ENCODE results near the gene SPEM3. TPM values are rescaled to one million over a fixed set of nuclear protein-coding genes. Genes with fewer than 3 reads are reported as not detected.

SPEM3 gene
- total and polyA plus RNA-seq, 2 donors (not counting 3 experiments of a cell fraction or from before 2014, with no cell fraction given), result not detected

GRCh38 chr17:7441266-7441665 is 12.6 kb downstream of the SPEM3 start:
- ChIA-PET CTCF (interaction anchor here (0.6 to 3.0 kb wide), 9 partner anchors 8 to 119 kb away, joined by 3 to 17 read pairs (median 3); no protein-coding TSS in a partner anchor), POLR2A (interaction anchor here (0.6 to 1.6 kb wide), 3 partner anchors 43 to 133 kb away, joined by 4 to 6 read pairs (median 5); partner anchors contain the start of gene POLR2A)
- dilution Hi-C loops (cut with MboI; ENCODE audit: extremely low pct_ligation_motif_present, low sequenced_read_pairs), result no loop called here
- H3K36me3 ChIP-seq (ENCODE audit: control insufficient read depth in 2 of 2, extremely low read depth in 1 of 2, insufficient read depth in 2 of 2, low read length in 2 of 2), result no peaks in the 10 kb centered on the region
- no peaks in the 10 kb centered on the region for H3K9me3 ChIP-seq (replicated peaks; ENCODE audit: control insufficient read depth, insufficient read depth, low read length)
- no peak overlapping the region for H3K9ac ChIP-seq (replicated peaks; ENCODE audit: extremely low read depth, insufficient read depth, low read length)
- no peak overlapping the region for H2AFZ ChIP-seq (ENCODE audit: low read depth, low read length)
- H3K4me1 ChIP-seq (ENCODE audit: control insufficient read depth, extremely low read depth, insufficient read depth, low read length), result peaks cover 23% of the 10 kb centered on the region
- no peak overlapping the region for H3K4me3 ChIP-seq (replicated peaks in 1 of 3; ENCODE audit: insufficient read depth in 1 of 3, low read depth in 1 of 3, low read length in 3 of 3)
- FAIRE-seq (no peak), DNase-seq (ENCODE audit: low read depth, low spot score) (no peak)
- intact Hi-C loops (cut with micrococcal nuclease), result no loop called here
- H3K79me2 ChIP-seq (ENCODE audit: control insufficient read depth, insufficient read depth, low read length), result no peaks in the 10 kb centered on the region
- TF ChIP-seq MAX (IDR thresholded peaks at IDR 0.05; ENCODE audit: insufficient read depth, insufficient read length), result no peak
- TF ChIP-seq EZH2 (IDR thresholded peaks at IDR 0.05; ENCODE audit: borderline replicate concordance, low read depth, low read length, severe bottlenecking), result no peak
- TF ChIP-seq MYC (IDR thresholded peaks at IDR 0.05; ENCODE audit: low read depth, low read length), result no peak
- TF ChIP-seq FOS (IDR thresholded peaks at IDR 0.05; ENCODE audit: borderline replicate concordance, insufficient read depth, low read length), result no peak
- no peak for TF ChIP-seq POLR2A (IDR thresholded peaks at IDR 0.05; ENCODE audit: low read depth, low read length)
- no peak for TF ChIP-seq JUN (IDR thresholded peaks at IDR 0.05; ENCODE audit: borderline replicate concordance, insufficient read depth, insufficient read length, low read depth)
- TF ChIP-seq POLR2AphosphoS5 (IDR thresholded peaks at IDR 0.05; ENCODE audit: insufficient read depth, low read depth, low read length), result no peak
- no peak for TF ChIP-seq GATA2 (IDR thresholded peaks at IDR 0.05; ENCODE audit: insufficient read depth, insufficient read length, low read depth, low read length)
- H3K27ac ChIP-seq (ENCODE audit: insufficient read depth, low read depth, low read length), result no peak overlapping the region
- no peak overlapping the region for H3K4me2 ChIP-seq (ENCODE audit: insufficient read depth, low read length)
- no TSS peak for BruUV-seq (replicated peaks)
- no peaks in the 10 kb centered on the region for H3K9me1 ChIP-seq (replicated peaks; ENCODE audit: control insufficient read depth, extremely low read depth, insufficient read depth, low read length)
- no peaks in the 10 kb centered on the region for H4K20me1 ChIP-seq (replicated peaks; ENCODE audit: control insufficient read depth, extremely low read depth, insufficient read depth, low read length)
- H3K27me3 ChIP-seq (ENCODE audit: control insufficient read depth in 2 of 2, insufficient read depth in 2 of 2, low read length in 2 of 2), result peaks cover 23 to 34% of the 10 kb centered on the region in 2 experiments

GRCh38 chr17:7442142-7442541 is 13.5 kb downstream of the SPEM3 start:
- Histone ChIP-seq H3K79me2 (ENCODE audit: control insufficient read depth, insufficient read depth, low read length) (no peaks in the 10 kb centered on the region), H3K4me3 (replicated peaks in 1 of 3; ENCODE audit: insufficient read depth in 1 of 3, low read depth in 1 of 3, low read length in 3 of 3) (no peak overlapping the region), H3K27me3 (ENCODE audit: control insufficient read depth in 2 of 2, insufficient read depth in 2 of 2, low read length in 2 of 2) (peaks cover 31 to 42% of the 10 kb centered on the region in 2 experiments), H3K9me3 (replicated peaks; ENCODE audit: control insufficient read depth, insufficient read depth, low read length) (no peaks in the 10 kb centered on the region), H4K20me1 (replicated peaks; ENCODE audit: control insufficient read depth, extremely low read depth, insufficient read depth, low read length) (no peaks in the 10 kb centered on the region), H3K36me3 (ENCODE audit: control insufficient read depth in 2 of 2, extremely low read depth in 1 of 2, insufficient read depth in 2 of 2, low read length in 2 of 2) (no peaks in the 10 kb centered on the region), H3K4me2 (ENCODE audit: insufficient read depth, low read length) (no peak overlapping the region), H2AFZ (ENCODE audit: low read depth, low read length) (no peak overlapping the region), H3K9ac (replicated peaks; ENCODE audit: extremely low read depth, insufficient read depth, low read length) (no peak overlapping the region), H3K4me1 (ENCODE audit: control insufficient read depth, extremely low read depth, insufficient read depth, low read length) (peaks cover 20% of the 10 kb centered on the region), H3K27ac (ENCODE audit: insufficient read depth, low read depth, low read length) (no peak overlapping the region), H3K9me1 (replicated peaks; ENCODE audit: control insufficient read depth, extremely low read depth, insufficient read depth, low read length) (no peaks in the 10 kb centered on the region)
- ChIA-PET POLR2A (no interaction called here), CTCF (interaction anchor here (1.2 to 3.0 kb wide), 3 partner anchors 38 to 119 kb away, joined by 3 to 17 read pairs (median 7); no protein-coding TSS in a partner anchor)
- dilution Hi-C loops (cut with MboI; ENCODE audit: extremely low pct_ligation_motif_present, low sequenced_read_pairs) (no loop called here), intact Hi-C loops (cut with micrococcal nuclease) (no loop called here)
- no peak for FAIRE-seq
- TF ChIP-seq CTCF (IDR thresholded peaks at IDR 0.05; ENCODE audit: extremely low read depth in 1 of 2, insufficient read depth in 1 of 2, low read depth in 1 of 2, low read length in 2 of 2) (no peak), JUN (IDR thresholded peaks at IDR 0.05; ENCODE audit: borderline replicate concordance, insufficient read depth, insufficient read length, low read depth) (no peak), EZH2 (IDR thresholded peaks at IDR 0.05; ENCODE audit: borderline replicate concordance, low read depth, low read length, severe bottlenecking) (no peak), GATA2 (IDR thresholded peaks at IDR 0.05; ENCODE audit: insufficient read depth, insufficient read length, low read depth, low read length) (no peak), POLR2A (IDR thresholded peaks at IDR 0.05; ENCODE audit: low read depth, low read length) (no peak), FOS (IDR thresholded peaks at IDR 0.05; ENCODE audit: borderline replicate concordance, insufficient read depth, low read length) (no peak), MAX (IDR thresholded peaks at IDR 0.05; ENCODE audit: insufficient read depth, insufficient read length) (no peak), POLR2AphosphoS5 (IDR thresholded peaks at IDR 0.05; ENCODE audit: insufficient read depth, low read depth, low read length) (no peak), MYC (IDR thresholded peaks at IDR 0.05; ENCODE audit: low read depth, low read length) (no peak)
- no TSS peak for BruUV-seq (replicated peaks)
- DNase-seq (ENCODE audit: low read depth, low spot score), result no peak

Measured in endothelial cell of umbilical vein (primary cell).